Mucosa of stomach (tissue), 1 donor: Measurements from ENCODE around the gene SLC23A2.

Source experiments
- H3K27me3 ChIP-seq: one replicate; pipeline ENCODE4 v1.7.0; 2013; ENCODE audit warnings: mild to moderate bottlenecking, low read length; ENCODE audit not compliant: control insufficient read depth, insufficient read depth
- H3K36me3 ChIP-seq: one replicate; pipeline ENCODE4 v1.7.0; 2013; ENCODE audit warnings: low read length; ENCODE audit not compliant: control insufficient read depth, insufficient read depth
- H3K4me1 ChIP-seq: one replicate; pipeline ENCODE4 v1.7.0; 2013; ENCODE audit warnings: mild to moderate bottlenecking, low read length; ENCODE audit not compliant: control insufficient read depth, insufficient read depth
- H3K4me3 ChIP-seq: one replicate; pipeline ENCODE4 v1.7.0; 2013; ENCODE audit warnings: low read length
- H3K9ac ChIP-seq: one replicate; pipeline ENCODE4 v1.7.0; 2013; ENCODE audit warnings: mild to moderate bottlenecking, low read length, moderate library complexity
- H3K9me3 ChIP-seq: one replicate; pipeline ENCODE4 v1.7.0; 2013; ENCODE audit warnings: mild to moderate bottlenecking, low read length, moderate library complexity; ENCODE audit not compliant: control insufficient read depth
- donor health status: Pancreatic carcinoma.

SLC23A2 gene

GRCh38 chr20:4817230-4817671 is 184.1 kb downstream of the SLC23A2 start:
- Histone ChIP-seq H3K9ac (no peak overlapping the region), H3K4me1 (peaks cover 15% of the 10 kb centered on the region), H3K9me3 (no peaks in the 10 kb centered on the region), H3K36me3 (no peaks in the 10 kb centered on the region), H3K27me3 (peaks cover 14% of the 10 kb centered on the region), H3K4me3 (no peak overlapping the region)

GRCh38 chr20:4815628-4816027 is 185.7 kb downstream of the SLC23A2 start:
- H3K27me3 ChIP-seq, result no peaks in the 10 kb centered on the region
- H3K4me1 ChIP-seq, result peaks cover 1% of the 10 kb centered on the region
- no peak overlapping the region for H3K4me3 ChIP-seq
- H3K36me3 ChIP-seq, result no peaks in the 10 kb centered on the region
- no peak overlapping the region for H3K9ac ChIP-seq
- H3K9me3 ChIP-seq, result no peaks in the 10 kb centered on the region

DNA sequence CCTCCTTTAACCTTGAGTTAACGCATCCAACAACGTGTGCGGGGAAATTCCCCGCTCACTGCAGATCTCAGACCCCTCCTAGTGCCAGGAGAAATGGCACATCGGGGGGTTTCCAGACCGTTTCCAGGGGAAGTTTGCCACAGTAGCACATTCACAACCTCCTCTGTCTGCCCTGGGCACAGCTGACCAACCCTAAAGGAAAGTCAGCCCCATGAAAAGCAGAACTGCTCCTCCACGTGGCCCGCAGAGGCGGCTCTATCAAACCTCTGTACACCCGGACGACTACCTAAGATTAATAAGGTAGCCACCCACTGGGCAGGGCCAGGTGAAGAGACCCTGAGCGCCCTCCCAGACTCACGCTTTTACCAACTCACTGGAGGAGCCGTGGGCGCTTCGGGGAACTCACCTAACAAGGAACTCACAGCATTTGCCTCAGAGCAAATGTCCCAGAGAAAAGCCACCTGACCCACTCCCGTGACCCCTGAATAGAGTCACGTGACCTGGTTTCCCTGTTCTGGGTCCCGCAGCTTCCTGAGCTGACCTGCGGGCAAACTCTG is 186.5 kb downstream of the SLC23A2 start:
- no peak overlapping the region for H3K4me3 ChIP-seq
- no peaks in the 10 kb centered on the region for H3K27me3 ChIP-seq
- no peaks in the 10 kb centered on the region for H3K9me3 ChIP-seq
- H3K4me1 ChIP-seq, result no peaks in the 10 kb centered on the region
- H3K36me3 ChIP-seq, result no peaks in the 10 kb centered on the region
- H3K9ac ChIP-seq, result peak overlapping the region; percentile 58

- no peak overlapping the region for H3K4me3 ChIP-seq
- no peaks in the 10 kb centered on the region for H3K9me3 ChIP-seq
- no peaks in the 10 kb centered on the region for H3K36me3 ChIP-seq
- peak overlapping the region; percentile 58 for H3K9ac ChIP-seq
- no peaks in the 10 kb centered on the region for H3K4me1 ChIP-seq
- H3K27me3 ChIP-seq, result no peaks in the 10 kb centered on the region
These were observed 187.2 kb downstream of the SLC23A2 start for GRCh38 chr20:4813863-4814695.

DNA sequence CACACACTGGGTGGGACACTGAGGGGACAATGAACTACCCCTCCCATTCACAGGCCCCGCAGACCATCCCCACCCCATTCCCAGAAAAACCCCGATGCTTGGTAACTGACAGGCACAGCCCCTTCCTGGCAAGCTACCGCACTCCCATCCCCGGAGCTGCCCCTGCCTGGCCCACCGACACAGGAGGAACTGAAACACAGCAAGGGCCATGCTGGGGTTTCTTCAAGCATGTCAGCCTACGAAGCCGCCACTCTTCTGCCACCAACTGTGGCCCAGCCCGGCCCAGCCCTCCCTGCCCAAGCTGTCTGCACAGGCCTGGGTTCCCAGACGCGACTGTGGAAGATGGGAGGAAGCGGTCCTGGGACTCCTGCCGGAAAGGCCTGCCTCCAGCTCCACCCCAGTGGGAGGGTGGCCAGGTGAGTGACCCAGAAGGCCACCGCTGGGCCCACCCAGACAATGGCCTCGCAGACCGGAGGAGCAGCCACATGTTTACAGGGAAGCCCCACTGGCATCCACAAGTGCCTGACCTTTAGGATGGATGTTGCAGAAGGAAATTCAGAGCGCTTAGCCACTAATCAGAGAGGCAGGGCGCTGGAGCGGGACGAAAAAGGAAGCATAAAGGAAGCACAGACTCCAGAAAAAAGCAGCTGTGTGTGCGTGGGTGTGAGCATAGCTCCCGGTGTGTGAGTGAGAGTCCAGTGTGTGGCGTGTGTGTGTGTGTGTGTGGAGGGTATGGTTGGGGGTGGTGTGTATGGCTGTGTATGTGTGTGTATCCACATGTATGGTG is 188.0 kb downstream of the SLC23A2 start:
- H3K4me1 ChIP-seq, result no peaks in the 10 kb centered on the region
- no peaks in the 10 kb centered on the region for H3K36me3 ChIP-seq
- no peaks in the 10 kb centered on the region for H3K9me3 ChIP-seq
- H3K27me3 ChIP-seq, result no peaks in the 10 kb centered on the region
- H3K4me3 ChIP-seq, result no peak overlapping the region
- H3K9ac ChIP-seq, result peak overlapping the region; percentile 56

- H3K9me3 ChIP-seq, result no peaks in the 10 kb centered on the region
- no peak overlapping the region for H3K9ac ChIP-seq
- H3K4me1 ChIP-seq, result no peaks in the 10 kb centered on the region
- no peaks in the 10 kb centered on the region for H3K36me3 ChIP-seq
- no peaks in the 10 kb centered on the region for H3K27me3 ChIP-seq
- no peak overlapping the region for H3K4me3 ChIP-seq
These were observed 188.7 kb downstream of the SLC23A2 start for GRCh38 chr20:4812641-4813075.

DNA sequence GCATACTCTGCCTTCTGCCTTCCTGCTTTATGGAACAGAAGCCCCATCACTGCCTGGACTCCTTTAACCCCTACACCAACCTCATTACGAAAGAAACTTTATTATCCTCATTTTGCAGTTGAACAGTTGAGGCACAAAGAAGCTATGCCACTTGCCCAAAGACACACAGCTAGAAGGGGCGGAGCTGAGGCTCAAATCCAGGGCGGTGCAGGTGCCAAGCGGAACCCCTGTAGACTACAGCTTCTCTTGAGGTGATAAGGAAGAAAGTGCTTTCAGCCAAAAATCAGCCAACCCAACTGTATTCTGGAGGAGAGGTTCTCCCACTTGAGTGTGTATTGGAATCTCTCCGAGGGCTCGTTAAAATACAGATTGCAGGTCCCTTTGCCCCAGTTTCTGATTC is 189.1 kb downstream of the SLC23A2 start:
- H3K4me3 ChIP-seq, result no peak overlapping the region
- no peaks in the 10 kb centered on the region for H3K9me3 ChIP-seq
- no peaks in the 10 kb centered on the region for H3K4me1 ChIP-seq
- H3K9ac ChIP-seq, result no peak overlapping the region
- no peaks in the 10 kb centered on the region for H3K36me3 ChIP-seq
- H3K27me3 ChIP-seq, result no peaks in the 10 kb centered on the region

DNA sequence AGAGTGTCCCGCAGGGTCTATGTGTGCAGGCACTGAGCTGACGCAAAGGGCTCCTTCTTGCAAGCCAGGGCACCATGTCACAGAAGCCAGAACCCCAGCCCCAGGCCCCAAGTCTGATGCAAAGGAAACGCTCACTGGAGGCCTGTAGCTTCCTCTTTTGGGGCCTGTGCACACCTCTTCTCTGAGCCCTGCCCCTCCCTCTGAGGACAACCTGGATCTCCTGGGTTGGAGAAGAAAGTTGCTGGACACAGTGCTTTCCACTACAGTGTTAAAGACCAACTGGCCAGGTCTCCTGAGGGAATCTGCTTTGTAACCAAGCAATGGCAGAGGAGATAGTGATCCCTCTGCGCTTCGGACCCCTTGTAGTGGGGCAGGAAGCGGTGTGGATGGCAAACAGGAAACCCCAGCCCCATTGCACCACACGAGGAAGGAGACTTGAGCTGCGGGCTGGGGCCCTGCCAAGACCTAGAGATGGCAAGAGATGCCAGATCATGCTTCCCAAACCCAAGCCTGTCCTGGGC is 189.6 kb downstream of the SLC23A2 start:
- Histone ChIP-seq H3K4me3 (no peak overlapping the region), H3K4me1 (no peaks in the 10 kb centered on the region), H3K9ac (no peak overlapping the region), H3K9me3 (no peaks in the 10 kb centered on the region), H3K27me3 (no peaks in the 10 kb centered on the region), H3K36me3 (no peaks in the 10 kb centered on the region)

- Histone ChIP-seq H3K4me3 (no peak overlapping the region), H3K36me3 (no peaks in the 10 kb centered on the region), H3K9me3 (no peaks in the 10 kb centered on the region), H3K27me3 (no peaks in the 10 kb centered on the region), H3K4me1 (no peaks in the 10 kb centered on the region), H3K9ac (no peak overlapping the region)
These were observed 190.1 kb downstream of the SLC23A2 start for GRCh38 chr20:4811257-4811656.

- Histone ChIP-seq H3K9ac (no peak overlapping the region), H3K4me1 (no peaks in the 10 kb centered on the region), H3K36me3 (no peaks in the 10 kb centered on the region), H3K4me3 (no peak overlapping the region), H3K9me3 (no peaks in the 10 kb centered on the region), H3K27me3 (no peaks in the 10 kb centered on the region)
These were observed 190.8 kb downstream of the SLC23A2 start for GRCh38 chr20:4810426-4811019.

- Histone ChIP-seq H3K27me3 (no peaks in the 10 kb centered on the region), H3K4me1 (no peaks in the 10 kb centered on the region), H3K36me3 (no peaks in the 10 kb centered on the region), H3K9me3 (no peaks in the 10 kb centered on the region), H3K9ac (no peak overlapping the region), H3K4me3 (no peak overlapping the region)
These were observed 191.6 kb downstream of the SLC23A2 start for GRCh38 chr20:4809707-4810106.
